DMS53 treated with DMSO at 0.1 percent for 48 hours (cell line): ENCODE results near the gene LEKR1.

Experiments
- DNase-seq: peaks from one replicate; lab custom pipeline; 2025; ENCODE audit not compliant: unreplicated experiment; lab: John Stamatoyannopoulos, UW

The LEKR1 gene

DNA sequence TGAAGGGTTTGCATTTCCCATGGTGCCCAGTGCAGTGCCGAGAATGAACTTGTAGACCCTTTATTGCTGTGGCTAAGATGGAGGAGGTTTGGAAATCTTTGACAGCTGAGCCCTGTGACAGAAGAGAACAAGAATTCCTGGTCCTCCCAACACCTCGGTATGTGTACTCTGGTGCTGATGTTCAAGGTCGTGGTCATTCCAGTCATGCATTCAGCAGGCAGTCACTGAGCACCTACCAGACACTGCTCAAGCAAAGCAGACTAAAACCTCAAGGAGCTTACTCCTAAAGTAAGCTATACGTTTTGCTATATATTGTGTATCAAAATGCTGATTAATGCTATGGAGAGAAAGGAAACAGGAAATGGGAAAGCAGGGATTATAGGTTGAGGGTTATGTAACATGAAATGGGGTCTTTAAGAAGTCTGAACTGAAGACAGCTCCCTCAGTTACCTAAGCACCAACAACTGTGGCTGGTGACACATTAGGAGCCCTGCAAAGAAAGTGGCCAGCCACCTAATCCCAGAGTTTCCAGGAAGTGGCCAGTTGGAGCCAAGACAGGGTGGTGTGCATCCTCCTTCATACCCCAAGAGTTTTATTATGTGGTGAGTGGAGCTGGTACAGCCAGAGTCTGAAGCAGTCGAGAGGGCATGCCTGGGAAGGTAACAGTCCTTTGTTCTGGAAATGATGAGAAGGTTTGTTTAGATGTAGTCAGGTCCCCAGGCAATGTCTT lies 268.8 kb downstream of the LEKR1 start:
- DNase-seq = no peak
